HepG2 (cell line): Measurements from ENCODE around the gene IL17RC. TPM values are rescaled to one million over a fixed set of nuclear protein-coding genes. Genes with fewer than 3 reads are reported as not detected.

ENCODE experiments used
- ELK4 ChIP-seq: sonication (generic); formaldehyde crosslinking; IDR thresholded peaks from 2 replicates; pipeline ENCODE4 v1.9.0; 2021; ENCODE audit warnings: missing genetic modification reagents, borderline replicate concordance
- GATAD2A ChIP-seq: IDR thresholded peaks from 2 replicates; pipeline ENCODE4 v1.6.1; 2016
- GFI1 ChIP-seq: sonication (generic); formaldehyde crosslinking; IDR thresholded peaks from 2 replicates; pipeline ENCODE4 v1.5.0; 2020; ENCODE audit warnings: missing genetic modification reagents, mild to moderate bottlenecking, borderline replicate concordance
- HMGA1 ChIP-seq: sonication (generic); formaldehyde crosslinking; conservative IDR thresholded peaks from 2 replicates; pipeline ENCODE4 v1.4.0; 2020; ENCODE audit warnings: missing genetic modification reagents
- MAFG ChIP-seq: sonication (generic); formaldehyde crosslinking; IDR thresholded peaks from 2 replicates; pipeline ENCODE4 v1.5.1; 2020; ENCODE audit warnings: mild to moderate bottlenecking, missing genetic modification reagents
- NFYB ChIP-seq: sonication (generic); formaldehyde crosslinking; IDR thresholded peaks from 2 replicates; pipeline ENCODE4 v1.4.0; 2020; ENCODE audit warnings: missing genetic modification reagents
- PHF20 ChIP-seq: sonication (generic); formaldehyde crosslinking; IDR thresholded peaks from 2 replicates; pipeline ENCODE4 v1.5.0; 2020; ENCODE audit warnings: mild to moderate bottlenecking, missing genetic modification reagents
- RELA ChIP-seq: sonication (generic); formaldehyde crosslinking; IDR thresholded peaks from 2 replicates; pipeline ENCODE4 v1.4.0; 2020; ENCODE audit warnings: missing genetic modification reagents
- SMAD3 ChIP-seq: sonication (generic); formaldehyde crosslinking; IDR thresholded peaks from 2 replicates; pipeline ENCODE4 v1.4.0; 2020; ENCODE audit warnings: missing genetic modification reagents
- SP2 ChIP-seq: sonication (generic); formaldehyde crosslinking; IDR thresholded peaks from 2 replicates; pipeline ENCODE4 v1.5.1; 2020; ENCODE audit warnings: mild to moderate bottlenecking, missing genetic modification reagents
- ZMYM2 ChIP-seq: sonication (generic); formaldehyde crosslinking; IDR thresholded peaks from 2 replicates; pipeline ENCODE4 v1.8.0; 2022; ENCODE audit warnings: mild to moderate bottlenecking, missing genetic modification reagents
- ZNF232 ChIP-seq: sonication (generic); formaldehyde crosslinking; IDR thresholded peaks from 2 replicates; pipeline ENCODE4 v1.4.0; 2020; ENCODE audit warnings: missing genetic modification reagents, borderline replicate concordance
- ZNF331 ChIP-seq: sonication (generic); formaldehyde crosslinking; IDR thresholded peaks from 2 replicates; pipeline ENCODE4 v1.4.0; 2020; ENCODE audit warnings: missing genetic modification reagents
- ZNF468 ChIP-seq: sonication (generic); formaldehyde crosslinking; IDR thresholded peaks from 2 replicates; pipeline ENCODE4 v1.8.0; 2022; ENCODE audit warnings: mild to moderate bottlenecking, moderate library complexity, missing genetic modification reagents
- ZNF496 ChIP-seq: sonication (generic); formaldehyde crosslinking; IDR thresholded peaks from 2 replicates; pipeline ENCODE4 v1.8.1; 2023; ENCODE audit warnings: mild to moderate bottlenecking, moderate library complexity, missing genetic modification reagents; ENCODE audit not compliant: insufficient replicate concordance
- ZNF639 ChIP-seq: conservative IDR thresholded peaks from 2 replicates; pipeline ENCODE4 v1.6.1; 2018; ENCODE audit warnings: missing genetic modification reagents
- ZNF746 ChIP-seq: sonication (generic); formaldehyde crosslinking; IDR thresholded peaks from 2 replicates; pipeline ENCODE4 v1.8.0; 2022; ENCODE audit warnings: mild to moderate bottlenecking, missing genetic modification reagents
- ZNF776 ChIP-seq: sonication (generic); formaldehyde crosslinking; IDR thresholded peaks from 2 replicates; pipeline ENCODE4 v1.4.0; 2020; ENCODE audit warnings: mild to moderate bottlenecking, missing genetic modification reagents
- polyA plus RNA-seq, 8 experiments: library from polyadenylated mRNA; depleted of rRNA in 3 of 8; stranded (reverse) in 7 of 8; unstranded in 1 of 8; fragments of >200 nt; fragmentation: Illumina TruSeq in 4 of 8; extraction: Trizol in 4 of 8; gene quantifications; 2 replicates each; pipeline versions ENCODE4 v1.2.1 to v1.2.3, GENCODE V29; 2011 to 2016; ENCODE audit warnings: low read depth in 4 of 8, missing spikeins in 1 of 8, mixed read lengths in 1 of 8; ENCODE audit not compliant: insufficient read depth in 1 of 8
- total RNA-seq, 5 experiments: library from RNA; depleted of rRNA; stranded (reverse); fragments of >200 nt; fragmentation: Illumina TruSeq; extraction: Trizol; gene quantifications; 2 replicates each; pipeline ENCODE4 v1.2.3, GENCODE V29; 2016; ENCODE audit warnings: low read depth in 1 of 5
- TF ChIP-seq, protein P1 (sequence below): sonication (generic); formaldehyde crosslinking; IDR thresholded peaks from 2 replicates; pipeline ENCODE4 v1.4.0; 2020; ENCODE audit warnings: missing genetic modification reagents, mild to moderate bottlenecking, borderline replicate concordance
- TF ChIP-seq, protein P2 (sequence below): sonication (generic); formaldehyde crosslinking; IDR thresholded peaks from 2 replicates; pipeline ENCODE4 v1.4.0; 2020; ENCODE audit warnings: mild to moderate bottlenecking, missing genetic modification reagents
- TF ChIP-seq, protein P3 (sequence below): sonication (generic); formaldehyde crosslinking; IDR thresholded peaks from 2 replicates; pipeline ENCODE4 v1.5.0; 2020; ENCODE audit warnings: missing genetic modification reagents, mild to moderate bottlenecking, borderline replicate concordance

IL17RC gene
- total and polyA plus RNA-seq, 2 of the 13 experiments (the other 11 are each of a cell fraction or from before 2014, with no cell fraction given) = 20.7 to 24.0 TPM

GRCh38 chr3:9946112-9947024 lies 29.5 kb downstream of the IL17RC start (continued):
- TF ChIP-seq, protein P1, sequence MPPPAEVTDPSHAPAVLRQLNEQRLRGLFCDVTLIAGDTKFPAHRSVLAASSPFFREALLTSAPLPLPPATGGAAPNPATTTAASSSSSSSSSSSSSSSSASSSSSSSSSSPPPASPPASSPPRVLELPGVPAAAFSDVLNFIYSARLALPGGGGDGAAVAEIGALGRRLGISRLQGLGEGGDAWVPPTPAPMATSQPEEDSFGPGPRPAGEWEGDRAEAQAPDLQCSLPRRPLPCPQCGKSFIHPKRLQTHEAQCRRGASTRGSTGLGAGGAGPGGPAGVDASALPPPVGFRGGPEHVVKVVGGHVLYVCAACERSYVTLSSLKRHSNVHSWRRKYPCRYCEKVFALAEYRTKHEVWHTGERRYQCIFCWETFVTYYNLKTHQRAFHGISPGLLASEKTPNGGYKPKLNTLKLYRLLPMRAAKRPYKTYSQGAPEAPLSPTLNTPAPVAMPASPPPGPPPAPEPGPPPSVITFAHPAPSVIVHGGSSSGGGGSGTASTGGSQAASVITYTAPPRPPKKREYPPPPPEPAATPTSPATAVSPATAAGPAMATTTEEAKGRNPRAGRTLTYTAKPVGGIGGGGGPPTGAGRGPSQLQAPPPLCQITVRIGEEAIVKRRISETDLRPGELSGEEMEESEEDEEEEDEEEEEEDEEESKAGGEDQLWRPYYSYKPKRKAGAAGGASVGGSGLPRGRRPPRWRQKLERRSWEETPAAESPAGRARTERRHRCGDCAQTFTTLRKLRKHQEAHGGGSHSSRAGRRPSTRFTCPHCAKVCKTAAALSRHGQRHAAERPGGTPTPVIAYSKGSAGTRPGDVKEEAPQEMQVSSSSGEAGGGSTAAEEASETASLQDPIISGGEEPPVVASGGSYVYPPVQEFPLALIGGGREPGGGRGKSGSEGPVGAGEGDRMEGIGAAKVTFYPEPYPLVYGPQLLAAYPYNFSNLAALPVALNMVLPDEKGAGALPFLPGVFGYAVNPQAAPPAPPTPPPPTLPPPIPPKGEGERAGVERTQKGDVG (CRISPR knock-in tag) = no peak
- peak; percentile 99 for TF ChIP-seq ZNF776
- TF ChIP-seq GFI1 (CRISPR knock-in tag) = peak; percentile 73; the same call in 1 of the 2 replicates
- TF ChIP-seq ZMYM2 (CRISPR knock-in tag) = no peak; the same call in 1 of the 2 replicates
- peak; percentile 65; the same call in 1 of the 2 replicates for TF ChIP-seq ZNF232 (CRISPR knock-in tag)
- no peak for TF ChIP-seq GATAD2A (CRISPR knock-in tag)
- TF ChIP-seq, protein P2, sequence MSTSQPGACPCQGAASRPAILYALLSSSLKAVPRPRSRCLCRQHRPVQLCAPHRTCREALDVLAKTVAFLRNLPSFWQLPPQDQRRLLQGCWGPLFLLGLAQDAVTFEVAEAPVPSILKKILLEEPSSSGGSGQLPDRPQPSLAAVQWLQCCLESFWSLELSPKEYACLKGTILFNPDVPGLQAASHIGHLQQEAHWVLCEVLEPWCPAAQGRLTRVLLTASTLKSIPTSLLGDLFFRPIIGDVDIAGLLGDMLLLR = no peak; the same call in 1 of the 2 replicates
- no peak for TF ChIP-seq HMGA1
- no peak for TF ChIP-seq MAFG (CRISPR knock-in tag)
- peak; percentile 81 for TF ChIP-seq ZNF331 (CRISPR knock-in tag)
- TF ChIP-seq ZNF639 (CRISPR knock-in tag) = no peak; the same call in 1 of the 2 replicates
- TF ChIP-seq RELA (CRISPR knock-in tag) = 0 out of 2 replicates have a peak, but pooled peaks have one; percentile 68
- TF ChIP-seq ZNF468 (CRISPR knock-in tag) = no peak
- TF ChIP-seq PHF20 = peak; percentile 74
- TF ChIP-seq NFYB = peak; percentile 18; the same call in 1 of the 2 replicates
- peak; percentile 32 for TF ChIP-seq SP2
- no peak for TF ChIP-seq ELK4
- TF ChIP-seq, protein P3, sequence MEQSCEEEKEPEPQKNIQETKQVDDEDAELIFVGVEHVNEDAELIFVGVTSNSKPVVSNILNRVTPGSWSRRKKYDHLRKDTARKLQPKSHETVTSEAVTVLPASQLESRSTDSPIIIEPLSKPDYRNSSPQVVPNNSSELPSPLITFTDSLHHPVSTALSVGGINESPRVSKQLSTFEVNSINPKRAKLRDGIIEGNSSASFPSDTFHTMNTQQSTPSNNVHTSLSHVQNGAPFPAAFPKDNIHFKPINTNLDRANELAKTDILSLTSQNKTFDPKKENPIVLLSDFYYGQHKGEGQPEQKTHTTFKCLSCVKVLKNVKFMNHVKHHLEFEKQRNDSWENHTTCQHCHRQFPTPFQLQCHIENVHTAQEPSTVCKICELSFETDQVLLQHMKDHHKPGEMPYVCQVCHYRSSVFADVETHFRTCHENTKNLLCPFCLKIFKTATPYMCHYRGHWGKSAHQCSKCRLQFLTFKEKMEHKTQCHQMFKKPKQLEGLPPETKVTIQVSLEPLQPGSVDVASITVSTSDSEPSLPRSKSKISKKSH (CRISPR knock-in tag) = peak; percentile 11
- TF ChIP-seq ZNF496 = no peak
- no peak; the same call in 1 of the 2 replicates for TF ChIP-seq ZNF746 (CRISPR knock-in tag)
- no peak for TF ChIP-seq SMAD3 (CRISPR knock-in tag)
